Neural cell (in vitro differentiated cells): ENCODE results near the gene NPR3.

Experiments used
- CTCF ChIP-seq: fragments of 450-650 bp; IDR thresholded peaks from 2 replicates; pipeline ENCODE4 v1.5.1; 2014; ENCODE audit warnings: antibody characterized with exemption, mild to moderate bottlenecking, moderate library complexity; ENCODE audit not compliant: poor library complexity, severe bottlenecking
- EZH2 ChIP-seq: fragments of 200-600, 300-800 bp; shearing (Covaris generic), sonication (generic); IDR thresholded peaks from 2 replicates; pipeline ENCODE4 v1.6.1; 2014; ENCODE audit warnings: antibody characterized with exemption, low read length, borderline replicate concordance, mild to moderate bottlenecking; ENCODE audit not compliant: insufficient read depth, poor library complexity, severe bottlenecking
- POLR2AphosphoS5 ChIP-seq: IDR thresholded peaks from 2 replicates; pipeline ENCODE4 v1.6.1; 2012
- RAD21 ChIP-seq: fragments of 450-650 bp; conservative IDR thresholded peaks from 2 replicates; pipeline ENCODE4 v1.6.1; 2014; ENCODE audit warnings: antibody characterized with exemption, mild to moderate bottlenecking, moderate library complexity
- REST ChIP-seq: IDR thresholded peaks from 2 replicates; pipeline ENCODE4 v1.6.1; 2012; ENCODE audit warnings: borderline replicate concordance
- SMC3 ChIP-seq: fragments of 450-650 bp; conservative IDR thresholded peaks from 2 replicates; pipeline ENCODE4 v1.6.1; 2014; ENCODE audit warnings: antibody characterized with exemption, mild to moderate bottlenecking, moderate library complexity; ENCODE audit not compliant: poor library complexity
- TAF1 ChIP-seq: IDR thresholded peaks from 2 replicates; pipeline ENCODE4 v1.6.1; 2012; ENCODE audit warnings: low read depth

- TF ChIP-seq REST (no peak), SMC3 (no peak), CTCF (no peak), POLR2AphosphoS5 (no peak), EZH2 (no peak), RAD21 (no peak), TAF1 (no peak)
Observed at GRCh38 chr5:32679218-32679617, 31.9 kb upstream of the NPR3 start.
